ENCODE results near the gene OTOGL. TPM values are rescaled to one million over a fixed set of nuclear protein-coding genes. Genes with fewer than 3 reads are reported as not detected.

Gene OTOGL
- total RNA-seq, 1 donor from 2014 or later: 0.09 TPM

DNA sequence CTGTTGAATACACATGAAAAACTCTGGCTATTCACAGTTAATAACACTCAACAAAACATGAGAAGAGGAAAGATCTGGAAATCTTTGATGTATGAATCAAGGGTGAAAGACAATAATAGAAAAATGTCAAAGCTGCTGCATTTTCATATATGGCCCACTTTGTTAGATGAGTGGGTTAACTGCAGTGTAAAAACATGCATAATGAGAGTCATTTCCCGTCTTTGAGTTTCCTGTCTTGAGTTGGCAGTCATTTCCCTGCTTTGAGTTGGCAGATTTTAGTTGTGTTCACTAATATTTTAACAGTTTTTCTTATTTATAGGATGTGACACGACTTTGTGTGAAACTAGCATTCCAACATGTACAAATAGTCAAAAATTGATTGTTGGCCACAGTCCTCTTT, 256.8 kb downstream of the OTOGL start:
- DNase-seq (no peak), ATAC-seq (no peak)
- TF ChIP-seq, protein P1, sequence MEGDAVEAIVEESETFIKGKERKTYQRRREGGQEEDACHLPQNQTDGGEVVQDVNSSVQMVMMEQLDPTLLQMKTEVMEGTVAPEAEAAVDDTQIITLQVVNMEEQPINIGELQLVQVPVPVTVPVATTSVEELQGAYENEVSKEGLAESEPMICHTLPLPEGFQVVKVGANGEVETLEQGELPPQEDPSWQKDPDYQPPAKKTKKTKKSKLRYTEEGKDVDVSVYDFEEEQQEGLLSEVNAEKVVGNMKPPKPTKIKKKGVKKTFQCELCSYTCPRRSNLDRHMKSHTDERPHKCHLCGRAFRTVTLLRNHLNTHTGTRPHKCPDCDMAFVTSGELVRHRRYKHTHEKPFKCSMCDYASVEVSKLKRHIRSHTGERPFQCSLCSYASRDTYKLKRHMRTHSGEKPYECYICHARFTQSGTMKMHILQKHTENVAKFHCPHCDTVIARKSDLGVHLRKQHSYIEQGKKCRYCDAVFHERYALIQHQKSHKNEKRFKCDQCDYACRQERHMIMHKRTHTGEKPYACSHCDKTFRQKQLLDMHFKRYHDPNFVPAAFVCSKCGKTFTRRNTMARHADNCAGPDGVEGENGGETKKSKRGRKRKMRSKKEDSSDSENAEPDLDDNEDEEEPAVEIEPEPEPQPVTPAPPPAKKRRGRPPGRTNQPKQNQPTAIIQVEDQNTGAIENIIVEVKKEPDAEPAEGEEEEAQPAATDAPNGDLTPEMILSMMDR (IDR thresholded peaks at IDR 0.05): no peak
- no peaks in the 10 kb centered on the region for H3K9me3 ChIP-seq
- H3K4me3 ChIP-seq: no peak overlapping the region
- intact Hi-C loops (cut with DNase I): no loop called here
- no peaks in the 10 kb centered on the region for H3K36me3 ChIP-seq
- no peaks in the 10 kb centered on the region for H3K4me1 ChIP-seq
- no peak overlapping the region for H3K27ac ChIP-seq
- no peaks in the 10 kb centered on the region for H3K27me3 ChIP-seq

DNA sequence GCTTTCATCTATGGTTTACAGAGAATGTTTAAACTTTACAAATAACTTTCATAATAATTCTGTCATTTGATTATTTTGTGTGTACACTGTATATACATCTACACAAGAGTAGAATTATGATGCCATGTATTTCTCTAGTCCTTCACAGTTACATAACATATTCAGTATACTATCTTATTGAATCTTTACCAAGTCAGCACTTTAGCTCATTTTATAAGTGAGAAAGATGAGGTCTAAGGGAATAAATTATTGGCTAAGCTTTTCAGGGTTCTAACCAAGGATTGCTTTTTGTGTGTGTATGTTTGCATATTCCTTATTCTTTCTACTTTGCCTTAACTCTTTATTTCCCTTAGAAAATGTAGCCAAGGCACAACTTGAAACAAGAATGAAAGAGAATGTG, 260.4 kb downstream of the OTOGL start:
- Histone ChIP-seq H3K27me3 (no peaks in the 10 kb centered on the region), H3K27ac (no peak overlapping the region), H3K4me3 (no peak overlapping the region), H3K36me3 (no peaks in the 10 kb centered on the region), H3K4me1 (no peaks in the 10 kb centered on the region), H3K9me3 (no peaks in the 10 kb centered on the region)
- TF ChIP-seq, protein P1 (IDR thresholded peaks at IDR 0.05): no peak
- no peak for ATAC-seq
- DNase-seq: no peak
- intact Hi-C loops (cut with DNase I): no loop called here

GRCh38 chr12:80364056-80364455, 264.7 kb downstream of the OTOGL start:
- no peaks in the 10 kb centered on the region for H3K36me3 ChIP-seq
- TF ChIP-seq, protein P1 (IDR thresholded peaks at IDR 0.05): no peak
- no peaks in the 10 kb centered on the region for H3K4me1 ChIP-seq
- H3K27ac ChIP-seq: no peak overlapping the region
- H3K27me3 ChIP-seq: no peaks in the 10 kb centered on the region
- DNase-seq (no peak), ATAC-seq (no peak)
- H3K9me3 ChIP-seq: no peaks in the 10 kb centered on the region
- no peak overlapping the region for H3K4me3 ChIP-seq
- intact Hi-C loops (cut with DNase I): no loop called here

- no peaks in the 10 kb centered on the region for H3K36me3 ChIP-seq
- no peaks in the 10 kb centered on the region for H3K27me3 ChIP-seq
- TF ChIP-seq, protein P1 (IDR thresholded peaks at IDR 0.05): no peak
- no peak overlapping the region for H3K27ac ChIP-seq
- intact Hi-C loops (cut with DNase I): no loop called here
- no peak for DNase-seq
- no peak for ATAC-seq
- no peaks in the 10 kb centered on the region for H3K4me1 ChIP-seq
- no peak overlapping the region for H3K4me3 ChIP-seq
- no peaks in the 10 kb centered on the region for H3K9me3 ChIP-seq
These were observed 274.3 kb downstream of the OTOGL start for GRCh38 chr12:80373666-80374065.

- Histone ChIP-seq H3K27me3 (no peaks in the 10 kb centered on the region), H3K4me1 (no peaks in the 10 kb centered on the region), H3K36me3 (no peaks in the 10 kb centered on the region), H3K4me3 (no peak overlapping the region), H3K27ac (no peak overlapping the region), H3K9me3 (no peaks in the 10 kb centered on the region)
- ATAC-seq (no peak), DNase-seq (no peak)
- intact Hi-C loops (cut with DNase I): no loop called here
- TF ChIP-seq, protein P1 (IDR thresholded peaks at IDR 0.05): no peak
These were observed 275.3 kb downstream of the OTOGL start for GRCh38 chr12:80374615-80375014.

DNA sequence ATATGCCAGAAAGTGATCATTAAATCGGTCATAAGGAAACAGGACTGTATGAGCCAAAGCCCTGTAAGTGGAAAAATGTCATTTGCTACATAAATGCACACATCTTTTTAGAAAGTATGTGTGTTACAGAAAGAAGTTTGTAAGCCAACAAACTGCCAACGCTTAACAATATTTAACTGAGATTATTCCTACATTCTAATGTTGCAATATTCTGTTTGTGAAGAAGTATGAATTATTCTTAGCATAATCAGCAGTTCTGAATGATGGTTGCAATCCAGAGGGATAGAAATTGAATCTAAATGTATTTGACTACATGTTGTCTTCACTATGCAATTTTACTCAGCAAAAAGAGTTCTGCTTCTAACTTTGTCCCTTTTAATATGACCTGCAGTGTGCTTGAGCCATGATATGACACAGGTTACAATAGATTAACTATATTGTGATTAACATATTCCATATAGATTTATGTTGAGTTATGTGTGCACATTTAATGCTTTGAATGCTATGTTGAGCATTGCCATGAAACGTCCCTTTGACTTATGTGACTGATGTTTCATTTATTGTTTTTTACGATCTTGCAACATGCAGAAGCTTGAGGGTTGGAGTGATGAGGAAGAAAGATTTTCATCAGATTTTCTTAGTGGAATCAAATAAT, 277.9 kb downstream of the OTOGL start:
- Histone ChIP-seq H3K27me3 (no peaks in the 10 kb centered on the region), H3K4me3 (no peak overlapping the region), H3K9me3 (no peaks in the 10 kb centered on the region), H3K27ac (no peak overlapping the region), H3K4me1 (no peaks in the 10 kb centered on the region), H3K36me3 (no peaks in the 10 kb centered on the region)
- intact Hi-C loops (cut with DNase I): no loop called here
- TF ChIP-seq, protein P1 (IDR thresholded peaks at IDR 0.05): no peak
- DNase-seq: no peak
- ATAC-seq: no peak
